SK-N-SH (cell line): Measurements from ENCODE around the gene NCOR2. TPM values are rescaled to one million over a fixed set of nuclear protein-coding genes. Genes with fewer than 3 reads are reported as not detected.

Source experiments
- CTCF ChIA-PET: fragments of 300-600, 350-600 bp; formaldehyde crosslinking; extraction: SDS; loops from one replicate; lab custom pipeline; 2021; lab: Yijun Ruan, JAX
- POLR2A ChIA-PET: fragments of 350-600 bp; sonication (Branson Sonifier 250); formaldehyde crosslinking; extraction: SDS; loops from one replicate; lab custom pipeline; 2020; ENCODE audit warnings: antibody characterized with exemption, inconsistent platforms; lab: Yijun Ruan, JAX
- DNase-seq: peaks from one replicate; pipeline ENCODE4 v3.0.0; 2012
- H2AFZ ChIP-seq: fragments of 200-600 bp; sonication (generic); 2 replicates; pipeline ENCODE4 v1.8.1; 2016; ENCODE audit warnings: antibody characterized with exemption, mild to moderate bottlenecking, low read depth
- H3F3A ChIP-seq: fragments of 200-600 bp; sonication (generic); replicated peaks from 2 replicates; pipeline ENCODE3; 2016; ENCODE audit warnings: antibody characterized with exemption, mild to moderate bottlenecking; ENCODE audit not compliant: insufficient read depth
- H3K27ac ChIP-seq, 2 experiments: fragments of 200-500 bp in 1 of 2; fragments of 200-600 bp in 1 of 2; sonication (Bioruptor generic) in 1 of 2; sonication (generic), shearing (Covaris generic) in 1 of 2; 2 replicates each; pipeline versions ENCODE4 v1.5.1 to v1.6.1; 2014 to 2016; ENCODE audit warnings: low read depth in 2 of 2, inconsistent platforms in 1 of 2, low read length in 1 of 2, mild to moderate bottlenecking in 1 of 2, mixed read lengths in 1 of 2
- H3K27me3 ChIP-seq: fragments of 200-600 bp; sonication (generic), shearing (Covaris generic); 2 replicates; pipeline ENCODE4 v1.6.1; 2016; ENCODE audit warnings: mixed run types; ENCODE audit not compliant: insufficient read depth
- H3K36me3 ChIP-seq, 2 experiments: fragments of 200-500 bp in 1 of 2; fragments of 200-600 bp in 1 of 2; sonication (Bioruptor generic) in 1 of 2; sonication (generic) in 1 of 2; replicated peaks in 1 of 2; 2 replicates each; pipeline versions ENCODE3 to v1.5.1; 2014 to 2016; ENCODE audit warnings: low read length in 1 of 2, mild to moderate bottlenecking in 1 of 2; ENCODE audit not compliant: insufficient read depth in 2 of 2, control insufficient read depth in 1 of 2
- H3K4me1 ChIP-seq, 2 experiments: fragments of 200-500 bp in 1 of 2; fragments of 200-600 bp in 1 of 2; sonication (Bioruptor generic) in 1 of 2; sonication (generic), shearing (Covaris generic) in 1 of 2; 2 replicates each; pipeline versions ENCODE4 v1.5.1 to v1.6.1; 2014 to 2016; ENCODE audit warnings: low read depth in 1 of 2, low read length in 1 of 2, mixed run types in 1 of 2; ENCODE audit not compliant: insufficient read depth in 2 of 2, control insufficient read depth in 1 of 2
- H3K4me2 ChIP-seq: fragments of 200-600 bp; sonication (generic), shearing (Covaris generic); 2 replicates; pipeline ENCODE4 v1.6.1; 2017; ENCODE audit warnings: mixed run types
- H3K4me3 ChIP-seq, 2 experiments: fragments of 200-500 bp in 1 of 2; fragments of 200-600 bp in 1 of 2; sonication (Bioruptor generic) in 1 of 2; sonication (generic), shearing (Covaris generic) in 1 of 2; 2 replicates each; pipeline versions ENCODE4 v1.5.1 to v1.8.1; 2014 to 2016; ENCODE audit warnings: low read depth in 2 of 2, inconsistent platforms in 1 of 2, low read length in 1 of 2, mild to moderate bottlenecking in 1 of 2, mixed read lengths in 1 of 2, moderate library complexity in 1 of 2
- H3K79me2 ChIP-seq: fragments of 200-600 bp; sonication (generic); 2 replicates; pipeline ENCODE4 v1.8.1; 2017; ENCODE audit warnings: mild to moderate bottlenecking; ENCODE audit not compliant: insufficient read depth
- H3K9ac ChIP-seq: fragments of 200-600 bp; sonication (generic); 2 replicates; pipeline ENCODE4 v1.6.1; 2017; ENCODE audit warnings: mixed run types
- H3K9me2 ChIP-seq: fragments of 200-600 bp; sonication (generic); 2 replicates; pipeline ENCODE4 v1.6.1; 2017; ENCODE audit warnings: mixed run types
- H3K9me3 ChIP-seq: fragments of 200-600 bp; sonication (generic); 2 replicates; pipeline ENCODE4 v1.6.1; 2017; ENCODE audit warnings: mixed run types, mild to moderate bottlenecking, moderate library complexity
- H4K20me1 ChIP-seq: fragments of 200-600 bp; sonication (generic); 2 replicates; pipeline ENCODE4 v1.6.1; 2017; ENCODE audit warnings: mild to moderate bottlenecking, mixed run types; ENCODE audit not compliant: insufficient read depth
- CHD2 ChIP-seq: fragments of 150-350 bp; IDR thresholded peaks from 2 replicates; pipeline ENCODE4 v1.6.1; 2018; ENCODE audit warnings: low read length; ENCODE audit not compliant: partially characterized antibody
- FOXM1 ChIP-seq: IDR thresholded peaks from 2 replicates; pipeline ENCODE4 v1.4.0; 2012; ENCODE audit warnings: low read depth, mild to moderate bottlenecking
- JUND ChIP-seq: IDR thresholded peaks from 2 replicates; pipeline ENCODE4 v1.4.0; 2012
- MXI1 ChIP-seq: IDR thresholded peaks from 2 replicates; pipeline ENCODE4 v1.6.1; 2012; ENCODE audit warnings: mild to moderate bottlenecking, low read depth, low read length, improper control_type of control experiment
- NRF1 ChIP-seq: IDR thresholded peaks from 2 replicates; pipeline ENCODE4 v1.6.1; 2012; ENCODE audit warnings: low read depth, mild to moderate bottlenecking, low read length
- PBX3 ChIP-seq: IDR thresholded peaks from 2 replicates; pipeline ENCODE4; 2012
- RAD21 ChIP-seq: IDR thresholded peaks from 2 replicates; pipeline ENCODE4 v1.6.1; 2012; ENCODE audit warnings: mild to moderate bottlenecking, low read length
- WGBS: methylation state at CpG from one replicate; pipeline ENCODE4 v1.1.6; 2017; ENCODE audit warnings: low lambda C conversion rate; 5-methylcytosine and 5-hydroxymethylcytosine counted together
- polyA plus RNA-seq, 3 experiments: library from polyadenylated mRNA; depleted of rRNA; stranded (reverse); fragments of >200 nt; gene quantifications; 2 replicates each; pipeline ENCODE4 v1.2.3, GENCODE V29; 2012
- TF ChIP-seq, protein P1 (sequence below): IDR thresholded peaks from 2 replicates; pipeline ENCODE4 v1.4.0; 2012; ENCODE audit warnings: low read depth, borderline replicate concordance

The NCOR2 gene
- polyA plus RNA-seq, 1 of the 3 experiments (the other 2 are of a cell fraction): 19.0 TPM

DNA sequence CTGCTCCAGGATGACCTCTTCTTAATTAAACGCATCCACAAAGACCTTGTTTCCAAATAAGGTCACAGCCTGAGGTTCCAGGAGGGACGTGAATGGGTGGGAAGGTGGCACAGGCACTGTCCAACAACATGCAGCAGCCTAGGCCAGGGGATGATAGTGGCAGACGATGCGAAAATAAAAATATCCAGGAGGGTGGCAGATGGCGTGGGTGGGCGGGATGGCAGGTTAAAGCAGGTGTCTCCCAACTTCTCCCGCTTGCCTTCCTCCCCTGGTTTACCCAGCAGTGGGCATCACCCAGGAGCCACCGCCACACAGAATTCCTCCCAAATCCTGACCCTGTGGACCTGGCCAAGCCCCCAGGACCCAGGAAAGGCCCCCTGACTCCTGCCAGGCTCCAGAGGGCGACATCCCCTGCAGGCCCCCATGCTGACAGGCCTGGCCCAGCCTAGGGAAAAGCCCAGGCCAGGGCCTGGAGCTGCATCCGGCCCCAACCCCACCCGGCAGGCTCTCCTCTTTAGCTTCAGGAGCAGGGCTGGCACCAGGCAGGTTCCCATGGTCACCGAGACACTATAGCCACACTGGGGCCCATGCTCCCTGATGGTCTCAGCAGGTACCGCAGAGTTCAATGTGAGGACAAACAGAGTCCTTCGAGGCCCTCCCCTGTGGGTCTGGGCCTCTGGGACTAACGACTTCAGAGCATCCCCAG, 9.7 kb downstream of the NCOR2 start:
- Histone ChIP-seq H2AFZ (no peak overlapping the region), H3K9ac (no peak overlapping the region), H3K9me2 (no peaks in the 10 kb centered on the region), H3K4me1 (peaks cover 5 to 53% of the 10 kb centered on the region in 2 experiments; a peak in 2 of 4 replicates), H3F3A (no peaks in the 10 kb centered on the region), H3K79me2 (peaks cover 99% of the 10 kb centered on the region), H4K20me1 (peaks cover 99% of the 10 kb centered on the region), H3K27ac (peak overlapping the region in 1 of 2 experiments; percentile 48; a peak in 2 of 4 replicates), H3K4me3 (no peak overlapping the region), H3K36me3 (no peaks in the 10 kb centered on the region), H3K4me2 (no peak overlapping the region), H3K27me3 (no peaks in the 10 kb centered on the region), H3K9me3 (no peaks in the 10 kb centered on the region)
- DNase-seq: peak; percentile 86
- TF ChIP-seq RAD21 (peak; percentile 40; the same call in 1 of the 2 replicates), NRF1 (no peak), MXI1 (peak; percentile 25; the same call in 1 of the 2 replicates), JUND (no peak)
- TF ChIP-seq, protein P1, sequence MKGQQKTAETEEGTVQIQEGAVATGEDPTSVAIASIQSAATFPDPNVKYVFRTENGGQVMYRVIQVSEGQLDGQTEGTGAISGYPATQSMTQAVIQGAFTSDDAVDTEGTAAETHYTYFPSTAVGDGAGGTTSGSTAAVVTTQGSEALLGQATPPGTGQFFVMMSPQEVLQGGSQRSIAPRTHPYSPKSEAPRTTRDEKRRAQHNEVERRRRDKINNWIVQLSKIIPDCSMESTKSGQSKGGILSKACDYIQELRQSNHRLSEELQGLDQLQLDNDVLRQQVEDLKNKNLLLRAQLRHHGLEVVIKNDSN: no peak
- ChIA-PET POLR2A (interaction anchor here (0.6 kb wide), 1 partner anchor 20 kb away, joined by 3 read pairs; no protein-coding TSS in a partner anchor), CTCF (interaction anchor here (0.5 to 1.4 kb wide), 4 partner anchors 9 to 207 kb away, joined by 3 read pairs; no protein-coding TSS in a partner anchor)
- WGBS: 88% methylated on average over 11 of the region's 15 CpGs

GRCh38 chr12:124556896-124557501, 10.4 kb downstream of the NCOR2 start:
- no peak for TF ChIP-seq FOXM1
- TF ChIP-seq CHD2: peak; percentile 34
- no peak for TF ChIP-seq PBX3
- TF ChIP-seq, all 33 proteins: peak for 1
- DNase-seq: peak; percentile 69
- H3K79me2 ChIP-seq: peaks cover 99% of the 10 kb centered on the region
- ChIA-PET POLR2A (no interaction called here), CTCF (interaction anchor here (0.6 to 1.4 kb wide), 3 partner anchors 12 to 205 kb away, joined by 3 to 4 read pairs (median 3); no protein-coding TSS in a partner anchor)
- peak overlapping the region in 1 of 2 experiments; percentile 48; a peak in 2 of 4 replicates for H3K27ac ChIP-seq
- no peaks in the 10 kb centered on the region for H3K9me3 ChIP-seq
- no peaks in the 10 kb centered on the region for H3K27me3 ChIP-seq
- no peak overlapping the region for H3K9ac ChIP-seq
- no peak overlapping the region for H3K4me2 ChIP-seq
- no peaks in the 10 kb centered on the region for H3K9me2 ChIP-seq
- H3K4me3 ChIP-seq: no peak overlapping the region
- H3K36me3 ChIP-seq: no peaks in the 10 kb centered on the region
- H2AFZ ChIP-seq: no peak overlapping the region
- peaks cover 99% of the 10 kb centered on the region for H4K20me1 ChIP-seq
- H3K4me1 ChIP-seq: peaks cover 9 to 49% of the 10 kb centered on the region in 2 experiments; a peak in 2 of 4 replicates
- H3F3A ChIP-seq: peaks cover 2% of the 10 kb centered on the region
- WGBS: 88% methylated on average over 22 of the region's 22 CpGs
